ENCODE results near the gene METTL8. TPM values are rescaled to one million over a fixed set of nuclear protein-coding genes. Genes with fewer than 3 reads are reported as not detected.

METTL8 gene
- total RNA-seq, 1 experiment from 2014 or later = 59.1 TPM

DNA sequence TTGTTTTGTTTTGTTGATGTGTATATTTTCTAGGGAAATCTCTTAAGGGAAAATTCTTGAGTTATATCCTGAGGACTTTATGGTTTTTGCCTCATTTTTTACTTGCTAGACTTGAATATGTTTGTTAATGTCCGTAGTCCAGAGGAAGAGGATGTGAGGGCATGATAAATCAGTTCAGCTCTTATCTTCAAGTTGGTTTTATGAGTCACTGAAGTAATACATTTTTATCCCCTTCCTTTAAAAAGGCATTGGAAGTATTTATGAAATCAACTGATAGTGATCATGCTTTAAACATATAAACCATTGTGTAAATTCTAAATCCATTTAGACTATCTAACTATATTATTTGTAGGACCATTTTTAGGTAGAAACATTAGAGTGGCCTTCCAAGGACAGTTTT lies 44.6 kb upstream of the METTL8 start:
- ATAC-seq = no peak

GRCh38 chr2:171475979-171476378 lies 42.2 kb upstream of the METTL8 start:
- Mint-ChIP-seq H3K4me3 (no peak overlapping the region), H3K27me3 (ENCODE audit: low read depth) (no peaks in the 10 kb centered on the region), H3K27ac (no peak overlapping the region), H3K4me1 (no peaks in the 10 kb centered on the region; the same call in 1 of the 2 replicates), H3K36me3 (peaks cover 31% of the 10 kb centered on the region), H3K9me3 (no peaks in the 10 kb centered on the region)
- POLR2A ChIA-PET = no interaction called here
- CTCF ChIA-PET = no interaction called here
- DNase-seq (ENCODE audit: low spot score) = no peak
- ATAC-seq = no peak
- TF ChIP-seq CBFB (CRISPR knock-in tag; IDR thresholded peaks at IDR 0.05; ENCODE audit: low read depth) (no peak), NR1H2 (CRISPR knock-in tag; IDR thresholded peaks at IDR 0.05) (no peak), FOXK1 (CRISPR knock-in tag; IDR thresholded peaks at IDR 0.05) (no peak), CREB1 (CRISPR knock-in tag; IDR thresholded peaks at IDR 0.05) (no peak), STAT6 (CRISPR knock-in tag; conservative IDR thresholded peaks at IDR 0.05; ENCODE audit: low read depth) (no peak), SMAD3 (CRISPR knock-in tag; IDR thresholded peaks at IDR 0.05; ENCODE audit: borderline replicate concordance) (no peak), MXD4 (CRISPR knock-in tag; IDR thresholded peaks at IDR 0.05; ENCODE audit: borderline replicate concordance) (no peak), PRDM15 (CRISPR knock-in tag; IDR thresholded peaks at IDR 0.05) (no peak), RORB (CRISPR knock-in tag; IDR thresholded peaks at IDR 0.05) (no peak)
- TF ChIP-seq, protein P1, sequence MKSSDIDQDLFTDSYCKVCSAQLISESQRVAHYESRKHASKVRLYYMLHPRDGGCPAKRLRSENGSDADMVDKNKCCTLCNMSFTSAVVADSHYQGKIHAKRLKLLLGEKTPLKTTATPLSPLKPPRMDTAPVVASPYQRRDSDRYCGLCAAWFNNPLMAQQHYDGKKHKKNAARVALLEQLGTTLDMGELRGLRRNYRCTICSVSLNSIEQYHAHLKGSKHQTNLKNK (CRISPR knock-in tag; IDR thresholded peaks at IDR 0.05) = no peak
- TF ChIP-seq, protein P2, sequence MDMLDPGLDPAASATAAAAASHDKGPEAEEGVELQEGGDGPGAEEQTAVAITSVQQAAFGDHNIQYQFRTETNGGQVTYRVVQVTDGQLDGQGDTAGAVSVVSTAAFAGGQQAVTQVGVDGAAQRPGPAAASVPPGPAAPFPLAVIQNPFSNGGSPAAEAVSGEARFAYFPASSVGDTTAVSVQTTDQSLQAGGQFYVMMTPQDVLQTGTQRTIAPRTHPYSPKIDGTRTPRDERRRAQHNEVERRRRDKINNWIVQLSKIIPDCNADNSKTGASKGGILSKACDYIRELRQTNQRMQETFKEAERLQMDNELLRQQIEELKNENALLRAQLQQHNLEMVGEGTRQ (CRISPR knock-in tag; IDR thresholded peaks at IDR 0.05) = no peak

More for the DNA sequence above, 44.6 kb upstream of the METTL8 start:
- Mint-ChIP-seq H3K36me3 (peaks cover 32% of the 10 kb centered on the region), H3K4me1 (peaks cover 17% of the 10 kb centered on the region), H3K27ac (no peak overlapping the region), H3K27me3 (ENCODE audit: low read depth) (no peaks in the 10 kb centered on the region), H3K4me3 (no peak overlapping the region), H3K9me3 (no peaks in the 10 kb centered on the region)
- POLR2A ChIA-PET = no interaction called here
- CTCF ChIA-PET = no interaction called here
- TF ChIP-seq, protein P1 (CRISPR knock-in tag; IDR thresholded peaks at IDR 0.05) = no peak
- TF ChIP-seq ETV6 (CRISPR knock-in tag; IDR thresholded peaks at IDR 0.05) (no peak), E2F1 (CRISPR knock-in tag; IDR thresholded peaks at IDR 0.05) (no peak), CDX4 (CRISPR knock-in tag; IDR thresholded peaks at IDR 0.05; ENCODE audit: borderline replicate concordance) (no peak), ZNF317 (CRISPR knock-in tag; IDR thresholded peaks at IDR 0.05; ENCODE audit: borderline replicate concordance, low read depth) (no peak), MXD4 (CRISPR knock-in tag; IDR thresholded peaks at IDR 0.05; ENCODE audit: borderline replicate concordance) (no peak), MAX (CRISPR knock-in tag; IDR thresholded peaks at IDR 0.05) (no peak), SOX15 (CRISPR knock-in tag; IDR thresholded peaks at IDR 0.05) (no peak), GRHL2 (CRISPR knock-in tag; IDR thresholded peaks at IDR 0.05; ENCODE audit: insufficient replicate concordance, severe bottlenecking) (no peak), SP1 (CRISPR knock-in tag; conservative IDR thresholded peaks at IDR 0.05) (no peak), ZNF263 (CRISPR knock-in tag; IDR thresholded peaks at IDR 0.05; ENCODE audit: low read depth) (no peak), RORB (CRISPR knock-in tag; IDR thresholded peaks at IDR 0.05) (no peak), NR2C2 (CRISPR knock-in tag; IDR thresholded peaks at IDR 0.05) (no peak), ZNF416 (CRISPR knock-in tag; IDR thresholded peaks at IDR 0.05) (no peak)
- TF ChIP-seq, protein P2 (CRISPR knock-in tag; IDR thresholded peaks at IDR 0.05) = no peak
- DNase-seq (ENCODE audit: low spot score) = no peak

Measured in WTC11 (cell line).